Peyer's patch (tissue), 4 donors: ENCODE measurements around the gene SETD2.

ENCODE experiments used
- CTCF ChIP-seq, 6 experiments: fragments of 450-650 bp in 4 of 6; fragments of 200-600 bp in 2 of 6; sonication (generic) in 1 of 6; IDR thresholded peaks; one replicate each; pipeline ENCODE4 v1.5.1; 2017 to 2019; ENCODE audit warnings: antibody characterized with exemption in 6 of 6, mild to moderate bottlenecking in 3 of 6, moderate library complexity in 1 of 6
- POLR2A ChIP-seq, 2 donors: fragments of 450-650 bp; IDR thresholded peaks; one replicate each; pipeline ENCODE4 v1.5.1; 2017; ENCODE audit warnings: antibody characterized with exemption in 2 of 2, mild to moderate bottlenecking in 2 of 2, moderate library complexity in 2 of 2

DNA sequence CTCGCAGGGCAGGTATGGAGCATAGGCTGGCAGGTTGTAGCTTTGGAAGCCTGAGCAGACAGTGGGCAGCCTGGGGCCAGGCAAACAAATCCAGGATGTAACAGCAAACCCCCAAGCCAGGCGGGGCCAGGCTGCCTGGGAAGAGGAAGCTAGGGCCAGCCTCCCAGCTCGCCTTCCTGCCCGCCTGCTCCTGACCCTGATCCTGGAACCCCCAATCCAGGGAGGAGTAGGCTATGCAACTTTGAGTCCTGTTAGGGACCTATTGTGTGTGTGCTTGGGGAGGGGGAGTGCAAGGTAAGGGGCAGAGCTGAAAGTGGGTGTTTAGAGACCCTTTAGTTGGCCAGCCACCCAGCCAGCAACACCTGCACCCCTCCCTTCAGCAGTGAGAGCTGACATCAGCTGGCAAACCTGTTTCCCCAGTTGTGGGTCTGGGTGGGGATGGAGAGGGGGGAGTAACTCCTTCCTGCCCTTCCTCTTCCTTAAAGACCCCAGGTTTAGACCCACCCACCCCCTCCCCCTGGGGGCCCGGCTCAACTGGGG is 181.9 kb downstream of the SETD2 start:
- TF ChIP-seq CTCF (IDR thresholded peaks at IDR 0.05) (no peak), POLR2A (IDR thresholded peaks at IDR 0.05) (peak in 1 of 2 donors; percentile 14)
